Smooth muscle cell of the coronary artery (primary cell): ENCODE results near the gene FAM98C. TPM values are rescaled to one million over a fixed set of nuclear protein-coding genes. Genes with fewer than 3 reads are reported as not detected.

Experiments
- total RNA-seq: library from RNA; depleted of rRNA; stranded (reverse); fragments of >200 nt; gene quantifications from 2 replicates; pipeline ENCODE4 v1.2.3, GENCODE V29; 2014; ENCODE audit warnings: low replicate concordance

Gene FAM98C
- 5.6 and 7.5 TPM in 2 replicates for total RNA-seq

GRCh38 chr19:38402967-38403674 lies at the start of gene FAM98C:
FAM98C (plus strand) TSS chr19:38403093; CDS start chr19:38403154, 61 bp downstream.

DNA sequence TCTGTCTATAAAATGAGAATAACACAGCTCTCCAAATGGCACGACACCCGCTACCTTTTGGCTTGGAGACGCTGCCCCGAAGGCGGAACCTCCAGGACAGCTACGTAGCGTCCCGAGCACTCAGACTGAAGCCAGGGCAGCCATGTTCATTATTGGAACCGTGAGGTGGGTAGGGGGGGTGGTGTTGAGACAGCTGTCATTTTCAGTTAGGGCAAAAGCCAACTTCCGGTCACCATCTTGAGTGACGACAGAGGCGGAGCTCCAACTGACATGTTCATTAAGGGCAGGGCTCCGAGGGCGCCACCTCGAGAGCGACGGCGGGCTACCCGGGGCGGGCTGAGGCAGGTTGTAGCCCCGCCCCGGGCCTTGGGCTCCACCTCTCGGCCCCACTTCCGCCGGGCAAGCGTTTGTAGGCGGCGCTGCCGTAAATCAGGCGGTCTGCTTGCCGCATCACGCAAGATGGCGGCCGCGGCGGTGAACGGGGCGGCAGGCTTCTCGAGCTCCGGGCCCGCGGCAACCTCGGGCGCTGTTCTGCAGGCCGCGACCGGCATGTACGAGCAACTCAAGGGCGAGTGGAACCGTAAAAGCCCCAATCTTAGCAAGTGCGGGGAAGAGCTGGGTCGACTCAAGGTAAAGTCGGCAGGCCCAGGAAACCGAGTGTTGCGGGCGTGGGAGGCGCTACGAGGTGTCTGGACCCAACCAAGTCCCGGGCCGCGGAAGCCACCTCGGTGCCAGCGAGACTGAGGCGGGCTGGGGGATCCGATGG lies 28.4 kb upstream of the FAM98C start, which contains the start of gene PSMD8:
Gene PSMD8 (plus strand): TSS at position 240 of the 766 bp plus-strand sequence. CDS start 31 bp downstream, at position 271.

DNA sequence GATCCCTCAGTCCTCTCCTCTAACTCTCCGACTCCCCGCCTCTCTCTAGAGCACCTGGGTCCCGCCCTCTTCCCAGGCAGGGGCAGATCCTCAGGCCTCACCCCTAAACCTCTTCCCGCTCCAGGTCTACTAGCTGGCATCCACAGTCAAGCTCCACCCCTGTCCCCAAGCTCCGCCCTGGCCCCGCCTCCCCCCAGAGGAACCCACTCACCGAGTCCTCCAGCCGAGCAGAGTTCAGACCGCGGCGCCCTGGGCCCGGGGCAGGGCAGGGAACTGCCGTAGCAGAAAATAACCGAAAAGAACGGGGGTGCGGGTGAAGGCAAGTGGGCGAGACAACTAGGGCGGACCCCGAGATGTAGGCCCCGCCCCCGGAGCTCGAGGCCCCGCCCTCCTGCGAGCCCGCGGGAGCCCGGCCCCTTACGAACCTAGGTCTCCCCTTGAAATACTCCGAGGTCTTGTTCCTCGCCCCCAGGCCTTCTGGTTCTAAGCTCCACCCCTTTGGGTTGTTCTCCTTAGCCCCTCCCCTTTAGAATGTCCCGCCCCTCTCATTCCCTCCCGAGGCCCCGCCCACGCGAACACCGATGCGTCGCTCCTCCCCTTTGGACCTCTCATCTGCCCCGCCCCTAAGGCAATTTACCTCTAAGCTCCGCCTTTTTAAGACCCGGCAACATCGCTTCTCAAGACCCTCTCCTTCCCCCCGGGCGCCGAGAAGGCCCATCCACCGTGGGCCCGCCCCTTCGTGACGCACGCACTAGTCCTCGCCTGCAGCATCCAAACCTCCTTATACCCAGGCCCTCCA lies 15.1 kb upstream of the FAM98C start, which contains the start of gene GGN:
Gene GGN (minus strand): TSS at position 485 of the 799 bp plus-strand sequence. CDS start 773 bp downstream, outside the sequence.

DNA sequence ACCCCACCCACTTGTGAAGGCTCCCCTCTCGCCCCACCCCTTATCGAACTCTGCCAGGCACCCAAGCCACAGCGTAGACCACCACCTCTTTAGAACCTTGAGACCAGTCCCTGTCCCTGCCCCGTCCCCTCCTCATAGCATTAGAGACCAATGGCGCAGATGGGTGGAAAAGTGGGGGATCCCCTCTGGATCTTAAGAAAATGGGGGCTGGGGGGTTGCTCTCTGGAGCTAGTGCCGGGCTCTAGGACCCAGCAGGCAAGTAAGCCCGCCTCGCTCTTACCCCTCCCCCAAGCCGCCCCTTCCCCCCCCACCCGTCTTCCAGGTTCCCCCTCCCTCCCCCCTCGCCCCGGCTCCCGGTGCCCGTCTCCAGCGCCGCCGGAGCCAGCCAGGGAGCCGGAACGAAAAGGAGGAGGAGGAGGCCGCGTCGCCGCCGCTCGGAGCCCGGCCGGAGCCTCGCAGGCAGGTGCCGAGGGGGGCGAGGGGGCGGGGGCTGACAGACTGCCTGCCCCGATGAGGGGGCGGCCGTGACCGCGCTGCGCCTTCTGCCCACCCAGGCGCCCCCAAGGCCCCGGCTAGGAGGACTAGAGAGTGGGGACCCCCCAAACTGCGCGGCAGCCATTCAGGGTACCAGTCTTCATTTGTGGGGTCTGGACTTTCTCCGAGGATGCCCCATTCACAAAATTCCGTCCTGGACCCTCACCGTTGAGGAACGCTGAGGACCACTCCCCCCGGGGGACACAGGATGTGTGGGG lies 14.4 kb upstream of the FAM98C start, which contains the start of gene SPRED3:
Gene SPRED3 (plus strand): TSS at position 349 of the 752 bp plus-strand sequence. CDS start 1,606 bp downstream, outside the sequence.

GRCh38 chr19:38425810-38426466 lies 23.0 kb downstream of the FAM98C start, which contains the start of gene RASGRP4:
RASGRP4 (minus strand) TSS chr19:38426219; CDS start chr19:38426091, 128 bp downstream.

GRCh38 chr19:38433268-38433733 lies 30.4 kb downstream of the FAM98C start, which contains the start of gene RYR1:
RYR1 (plus strand) TSS chr19:38433691; CDS start chr19:38433830, 139 bp downstream.

Other genes starting within 250 kb of the FAM98C start
- gene DPF1, start 178.9 kb upstream of the FAM98C start, total RNA-seq = 1.1 TPM in 1 of 2 replicates, not detected in the other
- gene PPP1R14A, start 146.7 kb upstream of the FAM98C start, total RNA-seq = 33.1 TPM in 1 of 2 replicates, not detected in the other
- gene SPINT2, start 138.5 kb upstream of the FAM98C start, total RNA-seq = 0.70 and 21.2 TPM in 2 replicates
- gene C19orf33, start 98.8 kb upstream of the FAM98C start, total RNA-seq = 0.30 and 0.47 TPM in 2 replicates
- gene YIF1B, start 87.1 kb upstream of the FAM98C start, total RNA-seq = 27.7 and 121 TPM in 2 replicates
- 3.2 and 22.1 TPM in 2 replicates for gene KCNK6, start 83.2 kb upstream of the FAM98C start, total RNA-seq
- 0.45 and 2.8 TPM in 2 replicates for gene CATSPERG, start 67.3 kb upstream of the FAM98C start, total RNA-seq
- gene PSMD8, start 28.5 kb upstream of the FAM98C start, total RNA-seq = 151 and 355 TPM in 2 replicates
- gene GGN, start 15.1 kb upstream of the FAM98C start, total RNA-seq = under 0.01 and 0.15 TPM in 2 replicates
- gene SPRED3, start 14.4 kb upstream of the FAM98C start, total RNA-seq = 1.4 and 3.6 TPM in 2 replicates
- not detected in 2 replicates for gene RASGRP4, start 23.1 kb downstream of the FAM98C start, total RNA-seq
- gene RYR1, start 30.6 kb downstream of the FAM98C start, total RNA-seq = under 0.01 and 0.12 TPM in 2 replicates
- 0.08 TPM in 1 of 2 replicates, not detected in the other for gene MAP4K1, start 214.9 kb downstream of the FAM98C start, total RNA-seq
- gene EIF3K, start 216.1 kb downstream of the FAM98C start, total RNA-seq = 371 and 380 TPM in 2 replicates
- gene ACTN4, start 244.6 kb downstream of the FAM98C start, total RNA-seq = 123 and 323 TPM in 2 replicates